Lower leg skin (tissue), 4 donors: ENCODE measurements around the gene S100A16. TPM values are rescaled to one million over a fixed set of nuclear protein-coding genes. Genes with fewer than 3 reads are reported as not detected.
"Not testable (repeated sequence)": the region's sequence is repeated elsewhere in the genome, so short reads cannot be mapped to it uniquely, and the experiment has no call there.

ENCODE experiments used
- DNase-seq, 2 donors: peaks; one replicate each; pipeline ENCODE4 v3.0.0-alpha.2; 2019; ENCODE audit warnings: low spot score in 2 of 2
- H3K4me3 ChIP-seq: fragments of 200-600 bp; sonication (generic); 2 replicates; pipeline ENCODE4 v1.5.1; 2017; ENCODE audit warnings: mild to moderate bottlenecking, low read depth; ENCODE audit not compliant: poor library complexity, severe bottlenecking
- CTCF ChIP-seq, 3 donors: fragments of 450-650 bp; IDR thresholded peaks; one replicate each; pipeline ENCODE4 v1.5.1; 2016; ENCODE audit warnings: antibody characterized with exemption in 3 of 3, mild to moderate bottlenecking in 3 of 3, moderate library complexity in 2 of 3
- POLR2A ChIP-seq, 2 donors: fragments of 450-650 bp; IDR thresholded peaks; one replicate each; pipeline ENCODE4 v1.6.1; 2016 to 2017; ENCODE audit warnings: antibody characterized with exemption in 2 of 2, mild to moderate bottlenecking in 1 of 2, moderate library complexity in 1 of 2
- WGBS, 2 donors: methylation state at CpG; one replicate each; pipeline ENCODE4 v1.1.5; 2018; 5-methylcytosine and 5-hydroxymethylcytosine counted together
- intact Hi-C: fragments of 100-400 bp; cut with DNase I; formaldehyde crosslinking; loops from one replicate; pipeline ENCODE4 v1.15.0; 2023; ENCODE audit warnings: low total_unique reads
- total RNA-seq, 4 donors: library from RNA; depleted of rRNA; stranded (reverse); fragments of >200 nt; gene quantifications; one replicate each; pipeline ENCODE4 v1.1.0, GENCODE V29; 2016

The S100A16 gene
- total RNA-seq, 4 donors from 2014 or later: 289 to 390 (median 329) TPM

- 80 to 84% methylated on average over 2 of the region's 2 CpGs for WGBS, 2 donors
- intact Hi-C loops: no loop called here
- TF ChIP-seq CTCF (IDR thresholded peaks at IDR 0.05) (no peak), POLR2A (IDR thresholded peaks at IDR 0.05) (no peak)
- H3K4me3 ChIP-seq: no peak overlapping the region
- no peak for DNase-seq
Observed at GRCh38 chr1:153583976-153584375, 29.0 kb downstream of the S100A16 start.

- intact Hi-C loops, H3K4me3 ChIP-seq, DNase-seq: not testable (repeated sequence)
- WGBS, 2 donors: 84 to 91% methylated on average over 3 of the region's 3 CpGs
Observed at GRCh38 chr1:153583514-153583913, 29.4 kb downstream of the S100A16 start.

GRCh38 chr1:153582836-153583235, 30.1 kb downstream of the S100A16 start:
- H3K4me3 ChIP-seq, DNase-seq, intact Hi-C loops: not testable (repeated sequence)
- 95 to 96% methylated on average over 27 to 29 of the region's 34 CpGs for WGBS, 2 donors

GRCh38 chr1:153578936-153579335, 34.0 kb downstream of the S100A16 start:
- TF ChIP-seq POLR2A (IDR thresholded peaks at IDR 0.05) (no peak), CTCF (IDR thresholded peaks at IDR 0.05) (no peak)
- H3K4me3 ChIP-seq: no peak overlapping the region
- no peak for DNase-seq
- intact Hi-C loops: loop anchor here (10.0 kb wide), 2 partner anchors 86 to 176 kb away; no protein-coding TSS in a partner anchor
- WGBS, 2 donors: 77 to 89% methylated on average over 3 of the region's 3 CpGs

- no peak for TF ChIP-seq POLR2A (IDR thresholded peaks at IDR 0.05)
- TF ChIP-seq CTCF (IDR thresholded peaks at IDR 0.05): no peak
- DNase-seq: no peak
- H3K4me3 ChIP-seq: no peak overlapping the region
- intact Hi-C loops: loop anchor here (10.0 kb wide), 2 partner anchors 86 to 176 kb away; no protein-coding TSS in a partner anchor
Observed at GRCh38 chr1:153578490-153578889, 34.4 kb downstream of the S100A16 start.

- H3K4me3 ChIP-seq: no peak overlapping the region
- intact Hi-C loops: loop anchor here (10.0 kb wide), 2 partner anchors 87 to 177 kb away; no protein-coding TSS in a partner anchor
- TF ChIP-seq POLR2A (IDR thresholded peaks at IDR 0.05) (no peak), CTCF (IDR thresholded peaks at IDR 0.05) (no peak)
- 24 to 35% methylated on average over 9 of the region's 9 CpGs for WGBS, 2 donors
- no peak for DNase-seq
Observed at GRCh38 chr1:153577624-153578051, 35.3 kb downstream of the S100A16 start.

- DNase-seq: no peak
- no peak for TF ChIP-seq POLR2A (IDR thresholded peaks at IDR 0.05)
- WGBS, 2 donors: 54 to 61% methylated on average over 4 of the region's 4 CpGs
- intact Hi-C loops: loop anchor here (10.0 kb wide), 2 partner anchors 88 to 178 kb away; no protein-coding TSS in a partner anchor
- H3K4me3 ChIP-seq: no peak overlapping the region
Observed at GRCh38 chr1:153577138-153577537, 35.8 kb downstream of the S100A16 start.

- intact Hi-C loops: loop anchor here (10.0 kb wide), 2 partner anchors 89 to 179 kb away; no protein-coding TSS in a partner anchor
- H3K4me3 ChIP-seq, DNase-seq: not testable (repeated sequence)
- WGBS, 2 donors: 86 to 87% methylated on average over 10 of the region's 10 CpGs
Observed at GRCh38 chr1:153575497-153575896, 37.4 kb downstream of the S100A16 start.

- 92% methylated on average over 27 of the region's 35 CpGs for WGBS, 2 donors
- DNase-seq, H3K4me3 ChIP-seq: not testable (repeated sequence)
- intact Hi-C loops: loop anchor here (10.0 kb wide), 2 partner anchors 90 to 180 kb away; no protein-coding TSS in a partner anchor
Observed at GRCh38 chr1:153575081-153575491, 37.9 kb downstream of the S100A16 start.
